Activated CD4-positive, alpha-beta memory T cell treated with anti-CD3 and anti-CD28 coated beads for 36 hours (primary cell): ENCODE measurements around the gene FRMD6. TPM values are rescaled to one million over a fixed set of nuclear protein-coding genes. Genes with fewer than 3 reads are reported as not detected.
"Not testable (repeated sequence)": the region's sequence is repeated elsewhere in the genome, so short reads cannot be mapped to it uniquely, and the experiment has no call there.

Experiments
- CTCF ChIA-PET: fragments of 350-600 bp; sonication (Branson Sonifier 250); formaldehyde crosslinking; loops from one replicate; lab custom pipeline; 2021; ENCODE audit warnings: antibody characterized with exemption, inconsistent platforms; lab: Charles Lee
- POLR2A ChIA-PET: fragments of 350-600 bp; sonication (Branson Sonifier 250); formaldehyde crosslinking; loops from one replicate; lab custom pipeline; 2021; ENCODE audit warnings: antibody characterized with exemption; lab: Charles Lee
- DNase-seq: peaks from one replicate; pipeline ENCODE4 v3.0.0-alpha.2; 2020
- H3K27ac Mint-ChIP-seq: one replicate; pipeline ENCODE4 v1.8.0; 2021; ENCODE audit warnings: mixed read lengths
- H3K27me3 Mint-ChIP-seq: one replicate; pipeline ENCODE4 v1.8.0; 2021; ENCODE audit warnings: mixed read lengths
- H3K36me3 Mint-ChIP-seq: one replicate; pipeline ENCODE4 v1.8.0; 2021; ENCODE audit warnings: mixed read lengths
- H3K4me1 Mint-ChIP-seq: one replicate; pipeline ENCODE4 v1.8.0; 2021; ENCODE audit warnings: low read depth, mixed read lengths
- H3K4me3 Mint-ChIP-seq: one replicate; pipeline ENCODE4 v1.8.0; 2021; ENCODE audit warnings: mild to moderate bottlenecking, mixed read lengths
- H3K9me3 Mint-ChIP-seq: one replicate; pipeline ENCODE4 v1.8.0; 2021; ENCODE audit warnings: mixed read lengths
- intact Hi-C: fragments of 100-400 bp; cut with micrococcal nuclease; formaldehyde crosslinking; loops from one replicate; pipeline ENCODE4 v1.15.1; 2023
- total RNA-seq, 2 experiments: library from RNA; stranded (reverse); gene quantifications; one replicate each; pipeline ENCODE4 v1.2.3, GENCODE V29; 2021

FRMD6 gene
- total RNA-seq, 2 experiments from 2014 or later, result 3.2 to 3.4 TPM

DNA sequence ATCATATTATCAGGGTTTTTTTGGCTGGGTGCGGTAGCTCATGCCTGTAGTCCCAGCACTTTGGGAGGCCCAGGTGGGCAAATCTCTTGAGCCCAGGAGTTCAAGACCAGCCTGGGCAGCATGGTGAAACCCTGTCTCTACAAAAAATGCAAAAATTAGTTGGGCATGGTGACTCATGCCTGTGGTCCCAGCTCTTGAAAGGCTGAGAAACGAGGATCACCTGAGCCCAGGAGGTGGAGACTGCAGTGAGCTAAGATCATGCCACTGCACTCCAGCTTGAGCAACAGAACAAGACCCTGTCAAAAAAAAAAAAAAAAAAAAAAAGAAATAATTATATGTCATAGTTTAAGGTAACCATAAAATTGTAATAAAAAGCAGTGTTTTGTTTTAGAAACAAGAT lies 18.4 kb upstream of the FRMD6 start:
- H3K36me3 Mint-ChIP-seq, DNase-seq, H3K4me3 Mint-ChIP-seq, H3K4me1 Mint-ChIP-seq, H3K27ac Mint-ChIP-seq, H3K9me3 Mint-ChIP-seq, intact Hi-C loops, POLR2A ChIA-PET: not testable (repeated sequence)
- CTCF ChIA-PET, result interaction anchor here (0.7 kb wide), 1 partner anchor 1243 kb away, joined by 3 read pairs; no protein-coding TSS in a partner anchor
- peaks cover 16% of the 10 kb centered on the region for H3K27me3 Mint-ChIP-seq

DNA sequence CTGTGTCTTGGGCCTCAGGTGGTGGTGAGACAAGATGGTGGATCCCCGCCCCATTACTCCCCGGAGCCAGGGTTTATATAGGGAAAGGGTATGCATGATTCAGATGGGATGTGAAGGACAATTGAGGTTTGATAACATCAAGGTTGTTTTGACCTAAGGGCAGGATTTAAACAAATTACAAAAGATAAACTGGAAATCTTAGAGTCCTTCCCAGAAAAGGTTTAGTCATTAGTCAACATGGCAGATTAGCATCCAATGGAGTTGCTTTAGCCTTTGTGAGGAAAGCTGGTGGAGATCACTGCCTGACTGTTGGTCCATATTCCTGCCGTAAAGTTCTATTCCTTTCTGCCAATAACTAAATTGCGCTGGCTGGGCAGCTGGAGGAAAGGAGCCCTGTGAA lies 15.6 kb upstream of the FRMD6 start:
- ChIA-PET CTCF (no interaction called here), POLR2A (no interaction called here)
- no peaks in the 10 kb centered on the region for H3K9me3 Mint-ChIP-seq
- H3K27ac Mint-ChIP-seq, result no peak overlapping the region
- intact Hi-C loops, result no loop called here
- H3K36me3 Mint-ChIP-seq, result no peaks in the 10 kb centered on the region
- H3K27me3 Mint-ChIP-seq, result peaks cover 19% of the 10 kb centered on the region
- H3K4me3 Mint-ChIP-seq, result no peak overlapping the region
- no peak for DNase-seq
- H3K4me1 Mint-ChIP-seq, result peaks cover 6% of the 10 kb centered on the region

DNA sequence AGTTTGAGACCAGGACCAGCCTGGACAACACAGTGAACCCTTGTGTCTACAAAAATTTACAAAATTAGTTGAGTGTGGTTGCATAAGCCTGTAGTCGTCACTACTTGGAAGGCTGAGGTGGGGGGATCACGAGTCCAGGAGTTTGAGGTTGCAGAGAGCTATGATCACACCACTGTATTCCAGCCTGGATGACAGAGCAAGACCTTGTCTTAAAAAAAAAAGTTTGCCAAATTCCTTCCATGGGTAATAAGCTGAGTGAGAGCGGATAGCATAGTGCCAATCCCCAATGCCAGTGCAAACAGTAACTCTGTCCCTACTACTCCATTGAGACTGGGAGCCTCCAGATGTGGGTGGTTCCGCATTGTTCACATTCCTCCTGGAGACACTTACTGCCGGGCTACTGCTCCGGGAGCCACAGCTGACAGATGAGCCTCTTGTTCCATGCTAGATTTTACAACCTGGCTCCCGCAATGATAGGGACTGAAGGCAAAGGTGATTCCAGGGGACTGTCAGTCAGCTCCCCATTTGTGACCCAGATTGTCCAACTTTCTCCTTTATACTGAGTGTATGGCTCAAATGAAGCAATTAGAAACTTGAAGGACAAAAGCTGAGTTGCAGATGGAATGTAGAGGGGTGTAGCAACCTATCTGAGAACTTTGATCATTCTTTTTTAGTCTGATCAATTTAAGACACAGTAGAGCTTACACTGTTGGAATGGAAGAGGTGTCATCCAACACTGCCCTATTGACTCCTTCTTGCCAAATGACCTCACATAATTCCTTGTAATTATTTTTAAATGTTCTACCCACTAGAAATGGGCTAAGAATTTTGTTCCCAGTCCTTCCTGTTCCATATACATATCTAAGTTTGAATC lies 13.4 kb upstream of the FRMD6 start:
- Mint-ChIP-seq H3K27ac (no peak overlapping the region), H3K4me3 (no peak overlapping the region), H3K9me3 (no peaks in the 10 kb centered on the region), H3K4me1 (no peaks in the 10 kb centered on the region), H3K27me3 (peaks cover 10% of the 10 kb centered on the region), H3K36me3 (no peaks in the 10 kb centered on the region)
- ChIA-PET CTCF (no interaction called here), POLR2A (no interaction called here)
- intact Hi-C loops, result no loop called here
- DNase-seq, result no peak

DNA sequence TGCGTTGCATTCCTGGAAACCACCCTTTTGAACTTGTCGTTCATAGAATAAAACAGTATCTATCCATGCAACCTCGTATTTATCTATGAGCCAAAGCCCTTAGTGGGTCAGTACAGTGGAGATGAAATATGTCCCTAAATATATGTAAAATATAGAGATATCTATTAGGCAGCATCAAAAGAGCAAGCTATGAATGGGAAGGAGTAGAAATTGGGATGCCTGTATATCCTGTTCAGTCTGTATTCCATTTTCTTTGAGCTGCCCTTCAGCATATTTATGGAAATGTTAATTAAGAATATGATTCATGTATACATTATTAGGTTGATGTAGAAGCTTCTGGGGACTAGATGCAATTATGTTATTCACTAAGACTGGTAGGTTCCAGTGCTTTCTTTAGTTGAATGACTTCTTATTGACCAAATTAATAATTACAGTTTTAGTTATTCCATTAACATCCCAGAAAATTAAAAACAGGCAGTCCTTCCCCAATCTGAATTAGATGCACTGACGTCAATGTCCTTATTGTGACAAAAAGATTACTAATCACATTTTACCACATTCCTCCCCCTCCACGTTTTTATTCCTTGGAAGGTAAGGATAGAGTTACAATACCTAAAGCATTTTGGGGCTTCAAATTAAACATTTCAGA lies 11.9 kb upstream of the FRMD6 start:
- no peaks in the 10 kb centered on the region for H3K36me3 Mint-ChIP-seq
- no peaks in the 10 kb centered on the region for H3K4me1 Mint-ChIP-seq
- H3K27ac Mint-ChIP-seq, result no peak overlapping the region
- DNase-seq, result no peak
- no peak overlapping the region for H3K4me3 Mint-ChIP-seq
- peaks cover 7% of the 10 kb centered on the region for H3K27me3 Mint-ChIP-seq
- ChIA-PET POLR2A (no interaction called here), CTCF (interaction anchor here (0.7 to 1.0 kb wide), 3 partner anchors 9 to 544 kb away, joined by 3 to 4 read pairs (median 3); partner anchors contain the start of gene TRIM9)
- no peaks in the 10 kb centered on the region for H3K9me3 Mint-ChIP-seq
- intact Hi-C loops, result no loop called here

DNA sequence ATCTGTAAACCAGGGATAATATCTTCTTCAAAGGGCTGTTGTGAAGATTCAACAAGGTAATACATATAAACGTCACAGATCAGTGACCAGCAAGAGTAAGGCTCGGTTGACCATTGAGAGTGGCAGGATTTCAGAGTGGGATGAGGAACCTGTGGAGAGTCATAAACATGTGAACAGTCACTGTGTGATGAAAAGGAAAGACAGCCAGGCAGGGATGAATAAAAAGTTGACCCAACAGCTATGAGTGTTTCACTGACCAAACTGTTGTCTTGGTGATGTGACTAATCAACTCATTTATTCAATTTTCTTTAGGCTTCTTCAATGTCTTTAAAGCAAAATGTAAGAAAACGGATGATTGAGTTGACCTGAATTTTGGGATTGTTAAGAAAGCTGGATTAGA lies 8.6 kb upstream of the FRMD6 start:
- POLR2A ChIA-PET, result no interaction called here
- Mint-ChIP-seq H3K36me3 (no peaks in the 10 kb centered on the region), H3K4me3 (no peak overlapping the region), H3K4me1 (no peaks in the 10 kb centered on the region), H3K27ac (no peak overlapping the region), H3K9me3 (no peaks in the 10 kb centered on the region), H3K27me3 (peaks cover 3% of the 10 kb centered on the region)
- DNase-seq, result no peak
- CTCF ChIA-PET, result interaction anchor here (1.5 kb wide), 1 partner anchor 9 kb away, joined by 6 read pairs; the partner anchor contains the start of gene FRMD6
- intact Hi-C loops, result no loop called here

DNA sequence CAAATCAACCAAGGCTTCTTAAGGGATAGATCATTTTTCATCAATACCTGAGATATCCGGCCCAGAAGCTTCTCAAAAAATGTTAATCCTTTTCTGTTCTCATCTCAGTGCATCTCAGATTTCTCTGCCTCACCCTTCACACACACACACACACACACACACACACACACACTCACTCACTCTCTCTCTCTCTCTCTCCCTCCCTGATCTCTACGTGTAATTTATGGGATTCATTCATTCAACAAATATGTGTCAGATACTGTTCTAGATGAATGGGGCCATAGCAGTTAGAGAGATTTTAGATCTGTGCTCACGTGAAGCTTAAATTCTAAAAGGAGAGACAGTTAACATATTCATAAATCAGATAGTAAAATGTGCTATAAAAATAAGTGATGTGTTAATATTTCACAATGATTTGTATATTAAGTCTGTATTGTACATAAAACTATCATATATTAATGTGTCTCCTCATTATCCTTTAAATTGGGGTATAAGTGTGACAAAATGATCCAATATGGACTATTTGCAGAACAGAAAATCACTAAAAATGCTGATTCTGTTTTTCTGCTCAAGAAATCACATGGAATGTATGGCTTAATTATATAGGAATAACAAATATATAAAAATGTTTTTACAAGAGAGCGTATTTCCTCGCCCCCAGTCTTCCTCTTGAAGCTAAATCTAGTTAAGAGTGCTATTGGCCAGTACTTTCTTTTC lies 7.3 kb upstream of the FRMD6 start:
- Mint-ChIP-seq H3K9me3 (no peaks in the 10 kb centered on the region), H3K4me3 (no peak overlapping the region), H3K27ac (no peak overlapping the region), H3K36me3 (no peaks in the 10 kb centered on the region), H3K4me1 (no peaks in the 10 kb centered on the region), H3K27me3 (peaks cover 2% of the 10 kb centered on the region)
- intact Hi-C loops, result no loop called here
- DNase-seq, result no peak
- CTCF ChIA-PET, result interaction anchor here (1.2 kb wide), 1 partner anchor 10 kb away, joined by 3 read pairs; no protein-coding TSS in a partner anchor
- POLR2A ChIA-PET, result no interaction called here

DNA sequence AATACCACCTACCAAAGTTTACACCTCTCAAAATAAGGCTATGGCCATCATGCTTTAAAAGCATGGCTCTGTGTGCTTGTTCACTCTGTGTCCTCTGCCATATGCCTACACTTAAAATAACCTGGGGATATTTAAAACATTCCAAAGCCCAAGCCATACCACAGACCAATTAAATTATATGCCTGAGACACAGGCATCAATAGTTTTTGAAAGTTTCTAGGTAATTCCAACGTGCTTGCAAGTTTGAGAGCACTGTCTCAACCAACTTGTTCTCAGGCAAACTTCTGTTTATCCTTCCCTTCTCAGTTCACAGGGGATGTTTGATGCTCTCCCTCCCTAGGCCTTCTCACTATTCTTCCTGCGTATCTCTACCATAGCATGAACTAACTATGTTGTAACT lies 3.4 kb upstream of the FRMD6 start:
- Mint-ChIP-seq H3K27me3 (peaks cover 2% of the 10 kb centered on the region), H3K9me3 (no peaks in the 10 kb centered on the region), H3K4me3 (no peak overlapping the region), H3K4me1 (peaks cover 17% of the 10 kb centered on the region), H3K36me3 (no peaks in the 10 kb centered on the region), H3K27ac (no peak overlapping the region)
- CTCF ChIA-PET, result interaction anchor here (1.0 kb wide), 1 partner anchor 9 kb away, joined by 3 read pairs; no protein-coding TSS in a partner anchor
- POLR2A ChIA-PET, result no interaction called here
- no peak for DNase-seq
- intact Hi-C loops, result no loop called here

DNA sequence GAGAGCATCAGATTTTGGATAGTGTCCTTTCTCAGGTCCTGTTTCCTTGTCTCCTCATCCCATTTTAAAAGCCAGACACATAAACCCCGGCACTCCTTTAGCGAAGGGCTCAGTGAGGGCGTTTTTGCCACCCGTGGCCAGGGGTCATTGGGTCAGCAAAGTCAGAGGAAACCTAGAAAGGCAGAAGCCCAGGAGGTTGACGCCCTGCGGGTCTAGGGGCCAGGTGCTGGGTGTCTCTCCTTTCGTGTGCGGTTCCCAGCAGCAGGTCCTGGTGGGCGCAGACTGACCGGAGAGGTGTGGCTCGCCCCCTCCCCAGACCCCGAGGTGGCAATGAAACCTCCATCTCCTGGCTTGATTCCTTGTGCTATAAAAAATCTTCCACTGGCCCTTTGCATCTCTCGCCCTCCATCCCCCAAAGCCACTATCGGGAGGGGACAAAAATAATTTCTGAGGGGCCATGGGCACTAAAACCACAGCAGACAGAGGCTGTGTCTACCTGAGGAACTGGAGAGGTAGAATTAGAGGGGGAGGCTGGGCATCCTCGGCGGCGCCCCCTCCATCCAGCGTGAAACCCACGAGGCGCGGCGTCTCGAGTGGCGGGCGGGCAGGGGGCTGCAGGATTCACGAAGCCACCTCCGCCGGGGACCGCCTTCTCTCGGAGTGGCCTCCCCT lies 858 bp upstream of the FRMD6 start:
- CTCF ChIA-PET, result interaction anchor here (2.3 kb wide), 1 partner anchor 8 kb away, joined by 6 read pairs; no protein-coding TSS in a partner anchor

DNA sequence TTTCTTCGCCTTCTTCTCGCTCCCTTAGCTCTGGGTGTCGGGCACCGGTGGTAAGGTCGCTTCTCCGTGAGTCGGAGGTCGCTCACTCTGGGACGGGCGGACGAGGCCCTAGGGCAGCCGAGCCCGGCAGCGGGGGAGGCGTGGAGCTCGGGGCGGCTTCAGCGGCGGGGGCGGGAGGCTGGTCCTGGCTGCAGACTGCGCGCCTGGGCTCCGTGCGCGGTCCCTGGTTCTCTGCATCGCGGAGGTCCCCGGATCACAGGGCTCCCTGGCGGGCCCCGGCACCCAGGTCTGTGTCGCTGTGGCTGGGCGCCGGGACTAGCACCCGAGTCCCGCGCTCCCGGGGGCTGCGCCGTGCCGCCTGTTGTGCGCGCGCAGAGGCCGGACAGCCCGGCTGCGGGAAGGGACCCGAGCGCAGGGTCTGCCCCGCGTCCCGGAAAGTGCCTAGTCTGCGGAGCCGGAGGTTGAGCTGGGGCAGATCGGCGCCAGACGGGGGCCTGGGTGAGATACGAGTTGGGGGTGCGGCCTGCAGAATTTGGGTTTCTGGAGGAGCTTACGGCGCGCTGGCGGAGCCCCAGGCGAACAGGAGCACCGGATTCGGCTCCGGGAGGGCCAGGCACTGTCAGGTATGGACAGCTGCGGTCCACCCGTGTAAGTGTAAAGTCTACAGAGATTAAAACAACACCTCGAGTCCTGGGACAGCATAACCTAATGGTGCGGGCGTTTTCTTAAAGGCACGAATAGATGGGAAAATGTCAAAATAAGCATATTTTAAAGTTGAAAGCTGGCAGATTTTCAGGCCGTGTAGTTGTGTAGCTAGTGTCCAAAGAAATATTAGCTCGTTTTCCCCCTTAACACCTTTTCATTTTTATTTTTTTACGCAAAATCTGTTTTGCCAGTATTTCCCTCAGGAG lies 713 bp downstream of the FRMD6 start:
- no peaks in the 10 kb centered on the region for H3K9me3 Mint-ChIP-seq
- CTCF ChIA-PET, result interaction anchor here (0.7 to 2.7 kb wide), 17 partner anchors 8 to 412 kb away, joined by 3 to 26 read pairs (median 4); partner anchors contain the start of genes GNG2 and TMX1
- POLR2A ChIA-PET, result interaction anchor here (1.0 to 1.2 kb wide), 4 partner anchors 16 to 557 kb away, joined by 3 read pairs; partner anchors contain the start of gene TRIM9
- peak; percentile 40 for DNase-seq
- H3K27me3 Mint-ChIP-seq, result peaks cover 23% of the 10 kb centered on the region
- peak overlapping the region; percentile 78 for H3K4me3 Mint-ChIP-seq
- H3K27ac Mint-ChIP-seq, result peak overlapping the region; percentile 5
- H3K36me3 Mint-ChIP-seq, result no peaks in the 10 kb centered on the region
- intact Hi-C loops, result loop anchor here (1.0 to 10.0 kb wide), 10 partner anchors 24 to 1042 kb away; partner anchors contain the start of genes ERO1A, GNG2, GPR137C and RTRAF
- H3K4me1 Mint-ChIP-seq, result peaks cover 26% of the 10 kb centered on the region

More for the DNA sequence above, 858 bp upstream of the FRMD6 start:
- no peaks in the 10 kb centered on the region for H3K9me3 Mint-ChIP-seq
- peak overlapping the region; percentile 75 for H3K4me3 Mint-ChIP-seq
- H3K4me1 Mint-ChIP-seq, result peaks cover 26% of the 10 kb centered on the region
- peaks cover 13% of the 10 kb centered on the region for H3K27me3 Mint-ChIP-seq
- DNase-seq, result no peak
- no peak overlapping the region for H3K27ac Mint-ChIP-seq
- POLR2A ChIA-PET, result interaction anchor here (1.0 kb wide), 1 partner anchor 556 kb away, joined by 3 read pairs; the partner anchor contains the start of gene TRIM9
- no peaks in the 10 kb centered on the region for H3K36me3 Mint-ChIP-seq
- intact Hi-C loops, result loop anchor here (1.0 to 10.0 kb wide), 6 partner anchors 211 to 1044 kb away; partner anchors contain the start of genes ERO1A, GNG2, GPR137C and RTRAF

DNA sequence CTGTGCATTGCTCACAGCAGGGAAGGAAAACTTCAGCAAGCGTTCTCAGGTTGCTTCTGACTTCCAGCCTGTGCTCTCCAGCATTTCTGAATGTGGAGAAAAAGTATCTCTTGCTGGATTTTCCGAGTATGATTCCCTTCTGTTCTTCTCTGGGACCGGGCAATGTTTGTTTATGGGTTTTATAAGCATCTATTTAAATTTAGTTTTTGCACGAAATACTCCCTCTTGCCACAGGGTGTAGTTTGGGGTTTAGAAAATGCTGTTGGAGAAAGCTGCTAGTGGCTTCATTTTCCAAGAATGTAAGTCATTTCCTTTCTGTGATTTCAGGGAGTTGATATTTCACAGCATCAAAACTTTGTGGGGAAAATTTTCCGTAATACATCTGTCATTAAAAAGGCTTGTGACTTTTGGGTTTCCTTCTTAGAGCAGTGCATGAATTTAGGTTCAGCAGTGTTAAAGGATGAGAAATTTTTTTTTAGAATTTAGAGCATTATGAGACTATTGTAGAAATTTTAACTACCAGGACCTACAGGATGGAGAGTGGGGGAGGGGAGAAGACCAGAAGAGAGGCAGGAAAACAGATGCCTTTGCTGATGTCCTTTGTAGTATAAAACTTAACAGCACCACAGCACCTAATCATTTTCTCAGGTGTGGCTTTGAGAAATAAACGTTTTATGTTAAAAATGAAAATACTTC lies 1.5 kb downstream of the FRMD6 start:
- ChIA-PET CTCF (interaction anchor here (0.8 to 2.7 kb wide), 14 partner anchors 8 to 407 kb away, joined by 3 to 26 read pairs (median 4); partner anchors contain the start of gene GNG2), POLR2A (no interaction called here)
- H3K27ac Mint-ChIP-seq, result no peak overlapping the region
- peaks cover 26% of the 10 kb centered on the region for H3K4me1 Mint-ChIP-seq
- intact Hi-C loops, result loop anchor here (1.0 to 10.0 kb wide), 10 partner anchors 23 to 1042 kb away; partner anchors contain the start of genes ERO1A, GNG2, GPR137C and RTRAF
- H3K27me3 Mint-ChIP-seq, result peaks cover 26% of the 10 kb centered on the region
- DNase-seq, result no peak
- no peaks in the 10 kb centered on the region for H3K36me3 Mint-ChIP-seq
- peak overlapping the region; percentile 78 for H3K4me3 Mint-ChIP-seq
- H3K9me3 Mint-ChIP-seq, result no peaks in the 10 kb centered on the region
